ENCODE measurements around the gene PMF1. TPM values are rescaled to one million over a fixed set of nuclear protein-coding genes. Genes with fewer than 3 reads are reported as not detected.

The PMF1 gene
- total RNA-seq, 1 donor, result 44.6 TPM

DNA sequence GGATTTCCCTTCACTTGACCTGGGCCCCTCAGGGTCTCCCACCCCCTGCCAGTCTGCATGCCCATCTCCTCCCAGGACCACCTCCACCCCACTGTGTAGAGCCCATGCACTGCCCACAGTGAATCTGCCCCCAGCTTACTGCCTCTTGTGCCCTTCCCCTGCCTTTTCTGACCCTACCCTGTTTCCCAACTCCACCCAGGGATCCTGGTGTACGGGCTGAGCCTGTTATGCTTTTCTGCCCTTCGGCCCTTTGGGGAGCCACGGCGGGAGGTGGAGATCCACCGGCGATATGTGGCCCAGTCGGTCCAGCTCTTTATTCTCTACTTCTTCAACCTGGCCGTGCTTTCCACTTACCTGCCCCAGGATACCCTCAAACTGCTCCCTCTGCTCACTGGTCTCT is 73.3 kb downstream of the PMF1 start:
- no peak for DNase-seq (ENCODE audit: low read depth)
- TF ChIP-seq CTCF (IDR thresholded peaks at IDR 0.05; ENCODE audit: insufficient read depth, low read length), result no peak
- no peak overlapping the region for H3K4me3 ChIP-seq (ENCODE audit: low read depth, low read length)

Small RNAs within 50 kb of the gene (small RNA-seq; reads per million reads assigned to genes)
- gene RF00568, result not detected

Other genes starting within 250 kb of the PMF1 start
- gene ARHGEF2, start 234.5 kb upstream of the PMF1 start, total RNA-seq (ENCODE audit: low replicate concordance), result 116 and 161 TPM in 2 replicates
- gene SSR2, start 192.1 kb upstream of the PMF1 start, total RNA-seq (ENCODE audit: low replicate concordance), result 339 and 472 TPM in 2 replicates
- 8.5 and 22.0 TPM in 2 replicates for gene UBQLN4, start 159.2 kb upstream of the PMF1 start, total RNA-seq (ENCODE audit: low replicate concordance)
- 40.4 and 74.7 TPM in 2 replicates for gene LAMTOR2, start 158.2 kb upstream of the PMF1 start, total RNA-seq (ENCODE audit: low replicate concordance)
- not detected in 2 replicates for gene RAB25, start 151.8 kb upstream of the PMF1 start, total RNA-seq (ENCODE audit: low replicate concordance)
- 0.90 TPM in 2 replicates for gene MEX3A, start 130.5 kb upstream of the PMF1 start, total RNA-seq (ENCODE audit: low replicate concordance)
- 502 and 1,039 TPM in 2 replicates for gene LMNA, start 98.3 kb upstream of the PMF1 start, total RNA-seq (ENCODE audit: low replicate concordance)
- 1.4 and 3.2 TPM in 2 replicates for gene SEMA4A, start 59.4 kb upstream of the PMF1 start, total RNA-seq (ENCODE audit: low replicate concordance)
- 13.8 and 14.5 TPM in 2 replicates for gene SLC25A44, start 18.9 kb upstream of the PMF1 start, total RNA-seq (ENCODE audit: low replicate concordance)
- gene BGLAP, start 29.2 kb downstream of the PMF1 start, total RNA-seq (ENCODE audit: low replicate concordance), result 0.18 TPM in 1 of 2 replicates, not detected in the other
- gene PAQR6, start 35.0 kb downstream of the PMF1 start, total RNA-seq (ENCODE audit: low replicate concordance), result 0.63 TPM in 1 of 2 replicates, not detected in the other
- 29.9 and 43.3 TPM in 2 replicates for gene SMG5, start 69.8 kb downstream of the PMF1 start, total RNA-seq (ENCODE audit: low replicate concordance)
- gene TMEM79, start 71.3 kb downstream of the PMF1 start, total RNA-seq (ENCODE audit: low replicate concordance), result 1.4 and 2.1 TPM in 2 replicates
- 62.4 and 71.5 TPM in 2 replicates for gene GLMP, start 82.7 kb downstream of the PMF1 start, total RNA-seq (ENCODE audit: low replicate concordance)
- gene VHLL, start 86.3 kb downstream of the PMF1 start, total RNA-seq (ENCODE audit: low replicate concordance), result not detected in 2 replicates
- 96.6 and 284 TPM in 2 replicates for gene CCT3, start 125.3 kb downstream of the PMF1 start, total RNA-seq (ENCODE audit: low replicate concordance)
- not detected in 2 replicates for gene TSACC, start 125.5 kb downstream of the PMF1 start, total RNA-seq (ENCODE audit: low replicate concordance)
- gene RHBG, start 156.2 kb downstream of the PMF1 start, total RNA-seq (ENCODE audit: low replicate concordance), result not detected in 2 replicates